IPS DF 4.7 (cell line): ENCODE measurements around the gene SOX15.
"Not testable (repeated sequence)": the region's sequence is repeated elsewhere in the genome, so short reads cannot be mapped to it uniquely, and the experiment has no call there.

Experiments
- DNase-seq: peaks from one replicate; pipeline ENCODE4 v3.0.0-alpha.2; 2013; ENCODE audit warnings: low spot score; ENCODE audit errors: extremely low read depth

SOX15 gene

GRCh38 chr17:7610641-7611040, 20.7 kb upstream of the SOX15 start:
- no peak for DNase-seq

DNA sequence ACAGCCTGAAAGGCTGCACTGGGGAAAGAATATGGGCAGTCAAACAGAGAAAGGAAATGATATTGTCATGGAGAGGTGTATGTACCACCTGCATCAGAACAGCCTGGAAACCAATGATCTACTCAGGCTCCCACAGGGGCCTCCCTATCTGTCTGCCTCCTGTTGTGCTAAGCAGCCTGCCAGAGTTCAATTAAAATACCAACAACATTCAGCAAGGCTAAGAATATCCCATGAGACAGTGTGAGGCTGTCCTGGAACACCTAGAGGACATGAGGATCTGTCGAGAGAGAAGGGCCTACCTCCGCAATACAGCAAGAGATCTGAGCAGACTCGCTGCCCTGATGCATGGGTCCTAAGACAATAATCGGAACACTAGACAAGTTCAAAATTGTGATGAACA, 16.4 kb upstream of the SOX15 start:
- no peak for DNase-seq

GRCh38 chr17:7597561-7597960, 7.7 kb upstream of the SOX15 start:
- not testable (repeated sequence) for DNase-seq

DNA sequence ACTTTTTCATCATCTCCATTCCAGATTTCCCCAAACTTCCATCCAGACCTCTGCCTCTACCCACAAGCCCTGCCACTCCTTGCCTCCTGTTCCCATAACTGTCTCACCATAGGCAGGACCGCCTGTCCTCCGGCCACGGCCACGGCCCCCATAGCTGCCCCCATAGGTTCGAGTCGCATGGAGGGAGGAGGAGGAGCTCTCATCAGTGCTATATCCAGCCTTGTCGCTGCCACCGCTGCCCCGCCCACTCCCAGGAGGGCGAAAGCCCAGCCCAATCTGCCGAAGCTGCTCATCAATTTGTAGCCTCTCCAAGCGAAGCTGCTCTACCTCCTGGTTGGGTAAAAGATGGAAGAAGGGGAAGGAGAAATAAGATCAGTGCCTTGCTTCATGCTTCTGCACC, 3.4 kb upstream of the SOX15 start:
- no peak for DNase-seq

GRCh38 chr17:7592422-7593021, 2.6 kb upstream of the SOX15 start:
- DNase-seq: no peak

- no peak for DNase-seq
Measured at GRCh38 chr17:7591596-7591995, 1.7 kb upstream of the SOX15 start.

GRCh38 chr17:7590743-7591142, 849 bp upstream of the SOX15 start:
- DNase-seq: no peak

DNA sequence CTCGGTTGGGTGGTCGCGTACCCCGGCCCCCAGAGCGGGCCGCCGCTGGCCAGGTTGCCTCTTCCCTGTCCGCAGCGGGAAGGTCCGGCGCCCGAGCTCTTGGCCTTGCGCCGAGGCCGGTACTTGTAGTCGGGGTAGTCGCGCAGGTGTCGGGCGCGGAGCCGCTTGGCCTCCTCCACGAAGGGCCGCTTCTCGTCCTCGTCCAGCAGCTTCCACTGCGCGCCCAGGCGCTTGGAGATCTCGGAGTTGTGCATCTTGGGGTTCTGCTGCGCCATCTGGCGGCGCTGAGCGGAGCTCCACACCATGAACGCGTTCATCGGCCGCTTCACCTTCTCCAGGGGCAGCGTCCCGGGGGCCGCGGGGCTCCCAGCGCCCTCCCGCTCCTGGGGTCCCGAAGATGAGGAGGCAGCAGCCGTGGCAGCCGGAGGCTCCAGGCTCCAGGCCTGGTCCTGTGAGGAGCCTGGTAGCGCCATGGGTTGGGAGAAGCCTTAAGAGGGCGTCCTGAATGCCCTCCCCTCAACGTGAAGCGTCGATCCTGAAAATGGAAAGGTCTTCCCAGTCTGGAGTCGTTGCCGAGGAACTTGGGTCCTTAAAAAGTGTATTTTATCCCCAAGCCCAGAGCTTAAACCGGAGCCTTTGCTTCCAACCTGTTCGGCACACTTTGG, 558 bp downstream of the SOX15 start:
- DNase-seq: no peak

DNA sequence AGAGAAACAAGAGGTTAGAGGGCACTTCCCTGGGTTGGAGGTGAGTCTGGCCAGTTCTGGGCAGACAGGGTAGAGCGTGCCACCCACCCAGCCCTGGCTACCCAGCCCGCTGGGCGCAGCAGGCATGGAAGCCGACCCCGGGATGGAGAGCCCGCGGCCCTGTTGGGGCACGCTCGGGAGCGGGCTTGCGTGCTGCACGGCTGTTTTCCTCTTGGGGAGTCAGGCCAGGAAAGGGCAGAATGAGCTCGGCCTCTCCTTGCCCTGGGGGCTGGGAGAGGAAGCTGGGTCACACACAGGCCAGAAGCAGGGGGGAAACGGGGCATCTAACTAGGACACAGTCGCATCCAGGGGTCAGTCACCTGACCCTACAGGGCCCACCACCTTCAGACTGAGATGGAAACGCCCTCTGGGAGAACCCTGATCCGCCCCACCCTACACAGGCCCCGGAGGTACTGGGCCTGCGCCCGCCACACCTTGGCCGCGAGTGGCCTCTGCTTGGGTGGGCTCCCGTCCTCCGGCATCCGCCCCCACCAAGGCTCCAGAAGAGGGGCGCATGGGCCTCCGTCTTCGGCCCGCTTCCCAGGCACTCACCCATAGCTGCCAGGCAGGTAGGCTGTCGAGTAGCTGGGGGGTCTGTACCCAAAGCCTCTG, 1.2 kb downstream of the SOX15 start:
- DNase-seq: no peak

DNA sequence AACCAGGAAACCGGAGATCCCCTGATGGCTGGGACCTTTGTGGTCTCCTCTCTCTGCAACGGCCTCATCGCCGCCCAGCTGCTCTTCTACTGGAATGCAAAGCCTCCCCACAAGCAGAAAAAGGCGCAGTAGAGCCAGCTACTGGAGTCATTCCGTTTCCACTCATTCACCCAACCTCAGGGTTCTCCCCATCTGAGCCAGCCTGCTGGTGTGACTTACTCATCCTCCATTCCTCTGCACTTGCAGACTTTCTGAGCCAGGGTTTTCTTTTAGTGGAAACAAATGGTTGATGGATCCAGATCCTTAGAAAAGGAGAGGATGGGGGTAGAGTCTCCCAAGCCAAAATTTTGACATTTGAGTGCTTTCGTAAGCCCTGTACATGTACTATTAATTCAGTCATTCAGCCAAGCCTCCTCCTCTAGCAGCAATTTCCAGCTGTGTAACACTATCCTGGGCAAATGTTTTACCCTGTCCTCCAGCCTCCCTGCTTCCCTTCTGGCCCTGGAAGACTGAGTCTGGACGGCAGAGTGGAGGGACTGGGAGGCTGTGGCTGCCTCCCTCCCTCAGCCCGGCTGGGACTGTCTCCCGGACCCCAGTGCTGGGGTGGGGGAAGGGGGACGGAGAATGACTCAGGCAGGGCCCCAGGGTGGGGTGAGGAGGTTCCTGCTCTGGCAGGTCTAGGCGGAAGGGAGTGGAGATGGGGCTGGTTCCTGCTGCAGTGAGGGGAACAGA, 2.3 kb downstream of the SOX15 start:
- no peak for DNase-seq

DNA sequence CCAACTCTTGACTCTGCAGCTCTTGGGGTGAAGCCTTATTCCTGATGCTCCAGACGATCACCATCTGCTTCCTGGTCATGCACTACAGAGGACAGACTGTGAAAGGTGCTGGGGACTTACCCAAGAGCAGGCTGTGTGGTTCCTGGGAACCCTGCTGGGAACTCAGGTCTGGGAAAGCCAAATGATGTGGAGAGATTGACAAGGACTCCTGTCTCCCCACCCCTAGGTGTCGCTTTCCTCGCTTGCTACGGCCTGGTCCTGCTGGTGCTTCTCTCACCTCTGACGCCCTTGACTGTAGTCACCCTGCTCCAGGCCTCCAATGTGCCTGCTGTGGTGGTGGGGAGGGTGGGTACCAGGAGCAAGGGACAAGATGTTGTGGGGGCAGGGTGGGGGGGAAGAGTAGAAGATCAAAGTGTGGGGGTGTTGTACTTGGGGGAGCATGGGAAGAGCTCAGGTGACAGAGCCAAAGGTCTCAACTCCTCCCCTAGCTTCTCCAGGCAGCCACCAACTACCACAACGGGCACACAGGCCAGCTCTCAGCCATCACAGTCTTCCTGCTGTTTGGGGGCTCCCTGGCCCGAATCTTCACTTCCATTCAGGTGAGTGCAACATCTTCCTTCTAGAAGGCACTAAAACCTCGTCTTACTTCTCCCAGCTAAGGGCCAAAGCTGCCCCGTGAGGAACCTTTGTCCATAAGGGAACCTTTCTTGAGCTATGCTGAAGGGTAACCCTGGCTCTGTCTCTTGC, 3.0 kb downstream of the SOX15 start:
- no peak for DNase-seq

DNA sequence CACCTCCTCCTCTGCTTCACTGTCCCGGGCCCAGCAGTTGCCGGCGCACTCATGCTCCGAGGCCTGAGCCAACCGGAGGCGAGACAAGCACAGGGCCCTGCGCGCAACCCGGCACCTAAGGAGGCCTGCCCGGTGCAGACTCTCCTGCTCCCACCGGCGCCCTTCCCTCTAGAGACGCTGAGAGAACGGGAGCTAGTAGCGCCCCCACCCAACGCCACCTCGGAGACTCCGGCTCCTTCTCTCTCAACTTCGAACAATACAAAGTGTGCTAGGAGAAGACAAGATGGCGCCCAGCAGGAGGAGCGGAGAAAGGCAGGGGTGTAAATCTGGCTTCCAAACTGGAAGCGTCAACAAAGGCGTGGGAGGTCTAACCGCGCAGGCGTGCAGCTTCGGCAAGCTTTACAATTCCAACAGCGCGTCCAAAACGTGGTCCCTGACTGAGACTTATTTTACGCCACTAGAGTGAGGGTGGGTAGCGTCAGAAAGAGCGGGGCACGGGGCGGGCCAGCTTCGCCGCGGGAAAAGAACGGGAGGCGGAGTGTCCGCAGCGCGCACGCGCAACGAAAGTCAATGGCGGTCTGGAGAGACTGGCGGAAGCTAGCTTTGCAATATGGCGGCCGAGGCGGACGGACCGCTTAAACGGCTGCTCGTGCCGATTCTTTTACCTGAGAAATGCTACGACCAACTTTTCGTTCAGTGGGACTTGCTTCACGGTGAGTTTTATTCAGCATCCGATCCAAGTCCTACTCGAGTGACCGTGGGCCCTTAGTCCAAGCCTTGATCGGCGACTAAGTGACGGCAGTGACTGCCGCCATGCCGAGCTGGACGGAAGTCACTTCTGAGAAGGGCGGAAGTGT, 6.4 kb downstream of the SOX15 start, which contains the start of gene MPDU1:
Gene MPDU1 (plus strand): TSS at position 600 of the 857 bp plus-strand sequence. CDS start 11 bp downstream, at position 611.
- DNase-seq: no peak

- no peak for DNase-seq
Measured at GRCh38 chr17:7582396-7583252, 7.3 kb downstream of the SOX15 start.

- no peak for DNase-seq
Measured at GRCh38 chr17:7580604-7581575, 9.0 kb downstream of the SOX15 start.

- no peak for DNase-seq
Measured at GRCh38 chr17:7579834-7580603, 9.9 kb downstream of the SOX15 start.

- no peak for DNase-seq
Measured at GRCh38 chr17:7579001-7579833, 10.7 kb downstream of the SOX15 start, which contains the start of gene CD68. Gene CD68 (plus strand): TSS chr17:7579638. CDS start chr17:7579678, 40 bp downstream.
